WTC11 (cell line): Measurements from ENCODE around the gene OR2T1.

Experiments used
- NR2C2 ChIP-seq: sonication (generic); formaldehyde crosslinking; IDR thresholded peaks from 2 replicates; pipeline ENCODE4 v1.8.0; 2022; ENCODE audit warnings: mild to moderate bottlenecking, missing genetic modification reagents
- OVOL2 ChIP-seq: fragments of 250-450 bp; sonication (Bioruptor Pico); IDR thresholded peaks from 2 replicates; pipeline ENCODE4 v1.9.0; 2021; ENCODE audit warnings: mild to moderate bottlenecking, borderline replicate concordance
- ZNF121 ChIP-seq: sonication (generic); formaldehyde crosslinking; IDR thresholded peaks from 2 replicates; pipeline ENCODE4 v1.8.0; 2023; ENCODE audit warnings: missing genetic modification reagents
- ZNF232 ChIP-seq: sonication (generic); formaldehyde crosslinking; IDR thresholded peaks from 2 replicates; pipeline ENCODE4 v1.8.0; 2022; ENCODE audit warnings: mild to moderate bottlenecking, missing genetic modification reagents
- ZNF317 ChIP-seq: sonication (generic); formaldehyde crosslinking; IDR thresholded peaks from 2 replicates; pipeline ENCODE4 v1.8.1; 2023; ENCODE audit warnings: low read depth, mild to moderate bottlenecking, moderate library complexity, missing genetic modification reagents, borderline replicate concordance
- TF ChIP-seq, protein P1 (sequence below): sonication (generic); formaldehyde crosslinking; IDR thresholded peaks from 2 replicates; pipeline ENCODE4 v1.8.0; 2022; ENCODE audit warnings: mild to moderate bottlenecking, missing genetic modification reagents
- TF ChIP-seq, protein P2 (sequence below): fragments of 200-600 bp; IDR thresholded peaks from 2 replicates; pipeline ENCODE4 v1.8.0; 2022; ENCODE audit warnings: antibody characterized with exemption
- TF ChIP-seq, protein P3 (sequence below): sonication (generic); formaldehyde crosslinking; IDR thresholded peaks from 2 replicates; pipeline ENCODE4 v1.8.1; 2023; ENCODE audit warnings: mild to moderate bottlenecking, missing genetic modification reagents, borderline replicate concordance
- TF ChIP-seq, protein P4 (sequence below): sonication (generic); formaldehyde crosslinking; IDR thresholded peaks from 2 replicates; pipeline ENCODE4 v1.8.0; 2022; ENCODE audit warnings: mild to moderate bottlenecking, missing genetic modification reagents

DNA sequence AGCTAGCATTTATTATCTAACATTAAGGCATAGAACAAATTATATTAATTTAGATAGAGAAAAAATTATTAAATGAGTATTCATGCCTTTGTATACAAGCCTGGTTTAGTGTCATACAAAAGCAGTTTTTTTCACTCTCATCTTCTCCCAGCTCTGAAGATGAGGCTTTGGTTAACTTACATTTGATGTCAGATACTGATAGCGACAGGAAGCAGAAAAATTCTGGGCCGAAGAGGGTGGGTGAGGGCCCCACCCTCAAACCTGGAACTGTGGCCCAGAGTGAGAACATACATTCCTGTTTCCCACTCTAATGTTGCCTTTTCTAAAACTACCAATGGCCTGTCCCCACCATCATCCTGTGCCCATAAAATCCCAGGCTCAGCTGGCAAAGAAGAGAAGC lies 15.0 kb downstream of the OR2T1 start:
- TF ChIP-seq, protein P1, sequence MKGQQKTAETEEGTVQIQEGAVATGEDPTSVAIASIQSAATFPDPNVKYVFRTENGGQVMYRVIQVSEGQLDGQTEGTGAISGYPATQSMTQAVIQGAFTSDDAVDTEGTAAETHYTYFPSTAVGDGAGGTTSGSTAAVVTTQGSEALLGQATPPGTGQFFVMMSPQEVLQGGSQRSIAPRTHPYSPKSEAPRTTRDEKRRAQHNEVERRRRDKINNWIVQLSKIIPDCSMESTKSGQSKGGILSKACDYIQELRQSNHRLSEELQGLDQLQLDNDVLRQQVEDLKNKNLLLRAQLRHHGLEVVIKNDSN (CRISPR knock-in tag): no peak
- TF ChIP-seq OVOL2 (CRISPR knock-in tag): no peak
- TF ChIP-seq, protein P2, sequence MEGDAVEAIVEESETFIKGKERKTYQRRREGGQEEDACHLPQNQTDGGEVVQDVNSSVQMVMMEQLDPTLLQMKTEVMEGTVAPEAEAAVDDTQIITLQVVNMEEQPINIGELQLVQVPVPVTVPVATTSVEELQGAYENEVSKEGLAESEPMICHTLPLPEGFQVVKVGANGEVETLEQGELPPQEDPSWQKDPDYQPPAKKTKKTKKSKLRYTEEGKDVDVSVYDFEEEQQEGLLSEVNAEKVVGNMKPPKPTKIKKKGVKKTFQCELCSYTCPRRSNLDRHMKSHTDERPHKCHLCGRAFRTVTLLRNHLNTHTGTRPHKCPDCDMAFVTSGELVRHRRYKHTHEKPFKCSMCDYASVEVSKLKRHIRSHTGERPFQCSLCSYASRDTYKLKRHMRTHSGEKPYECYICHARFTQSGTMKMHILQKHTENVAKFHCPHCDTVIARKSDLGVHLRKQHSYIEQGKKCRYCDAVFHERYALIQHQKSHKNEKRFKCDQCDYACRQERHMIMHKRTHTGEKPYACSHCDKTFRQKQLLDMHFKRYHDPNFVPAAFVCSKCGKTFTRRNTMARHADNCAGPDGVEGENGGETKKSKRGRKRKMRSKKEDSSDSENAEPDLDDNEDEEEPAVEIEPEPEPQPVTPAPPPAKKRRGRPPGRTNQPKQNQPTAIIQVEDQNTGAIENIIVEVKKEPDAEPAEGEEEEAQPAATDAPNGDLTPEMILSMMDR: no peak
- TF ChIP-seq NR2C2 (CRISPR knock-in tag): no peak
- TF ChIP-seq ZNF317 (CRISPR knock-in tag): no peak
- TF ChIP-seq, protein P3, sequence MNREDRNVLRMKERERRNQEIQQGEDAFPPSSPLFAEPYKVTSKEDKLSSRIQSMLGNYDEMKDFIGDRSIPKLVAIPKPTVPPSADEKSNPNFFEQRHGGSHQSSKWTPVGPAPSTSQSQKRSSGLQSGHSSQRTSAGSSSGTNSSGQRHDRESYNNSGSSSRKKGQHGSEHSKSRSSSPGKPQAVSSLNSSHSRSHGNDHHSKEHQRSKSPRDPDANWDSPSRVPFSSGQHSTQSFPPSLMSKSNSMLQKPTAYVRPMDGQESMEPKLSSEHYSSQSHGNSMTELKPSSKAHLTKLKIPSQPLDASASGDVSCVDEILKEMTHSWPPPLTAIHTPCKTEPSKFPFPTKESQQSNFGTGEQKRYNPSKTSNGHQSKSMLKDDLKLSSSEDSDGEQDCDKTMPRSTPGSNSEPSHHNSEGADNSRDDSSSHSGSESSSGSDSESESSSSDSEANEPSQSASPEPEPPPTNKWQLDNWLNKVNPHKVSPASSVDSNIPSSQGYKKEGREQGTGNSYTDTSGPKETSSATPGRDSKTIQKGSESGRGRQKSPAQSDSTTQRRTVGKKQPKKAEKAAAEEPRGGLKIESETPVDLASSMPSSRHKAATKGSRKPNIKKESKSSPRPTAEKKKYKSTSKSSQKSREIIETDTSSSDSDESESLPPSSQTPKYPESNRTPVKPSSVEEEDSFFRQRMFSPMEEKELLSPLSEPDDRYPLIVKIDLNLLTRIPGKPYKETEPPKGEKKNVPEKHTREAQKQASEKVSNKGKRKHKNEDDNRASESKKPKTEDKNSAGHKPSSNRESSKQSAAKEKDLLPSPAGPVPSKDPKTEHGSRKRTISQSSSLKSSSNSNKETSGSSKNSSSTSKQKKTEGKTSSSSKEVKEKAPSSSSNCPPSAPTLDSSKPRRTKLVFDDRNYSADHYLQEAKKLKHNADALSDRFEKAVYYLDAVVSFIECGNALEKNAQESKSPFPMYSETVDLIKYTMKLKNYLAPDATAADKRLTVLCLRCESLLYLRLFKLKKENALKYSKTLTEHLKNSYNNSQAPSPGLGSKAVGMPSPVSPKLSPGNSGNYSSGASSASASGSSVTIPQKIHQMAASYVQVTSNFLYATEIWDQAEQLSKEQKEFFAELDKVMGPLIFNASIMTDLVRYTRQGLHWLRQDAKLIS (CRISPR knock-in tag): no peak
- TF ChIP-seq ZNF232 (CRISPR knock-in tag): no peak
- TF ChIP-seq ZNF121 (CRISPR knock-in tag): no peak
- TF ChIP-seq, protein P4, sequence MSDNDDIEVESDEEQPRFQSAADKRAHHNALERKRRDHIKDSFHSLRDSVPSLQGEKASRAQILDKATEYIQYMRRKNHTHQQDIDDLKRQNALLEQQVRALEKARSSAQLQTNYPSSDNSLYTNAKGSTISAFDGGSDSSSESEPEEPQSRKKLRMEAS: no peak
